HG03139 (cell line): ENCODE measurements around the gene PRR12.

Experiments used
- ATAC-seq: cut with Tn5 transposase; IDR thresholded peaks from one replicate; pipeline ENCODE4 v1.9.1; 2021; ENCODE audit not compliant: unreplicated experiment

Gene PRR12

GRCh38 chr19:49662011-49662410, 71.0 kb downstream of the PRR12 start:
- ATAC-seq = no peak

DNA sequence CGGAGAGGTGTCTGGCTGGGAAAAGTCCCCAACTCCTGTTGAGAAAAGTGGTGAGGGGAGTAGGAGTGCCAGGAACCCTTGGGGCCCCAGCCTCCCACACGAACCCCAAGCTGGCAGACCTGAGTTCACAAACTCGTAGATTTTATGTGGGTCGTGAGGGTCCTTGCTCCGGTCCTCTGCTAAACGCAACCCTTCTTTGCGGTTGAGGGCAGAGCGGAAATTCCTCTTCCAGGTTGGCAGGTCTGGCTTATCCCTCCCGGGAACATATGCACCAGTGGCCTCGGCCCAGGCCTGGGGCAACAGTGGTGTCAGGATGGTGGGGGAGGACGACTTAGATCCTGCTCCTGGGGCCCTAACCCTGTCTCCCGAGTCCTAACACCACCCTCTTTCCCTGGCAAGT, 72.2 kb downstream of the PRR12 start:
- ATAC-seq = no peak

- no peak for ATAC-seq
Measured at GRCh38 chr19:49664171-49665035, 73.4 kb downstream of the PRR12 start.

DNA sequence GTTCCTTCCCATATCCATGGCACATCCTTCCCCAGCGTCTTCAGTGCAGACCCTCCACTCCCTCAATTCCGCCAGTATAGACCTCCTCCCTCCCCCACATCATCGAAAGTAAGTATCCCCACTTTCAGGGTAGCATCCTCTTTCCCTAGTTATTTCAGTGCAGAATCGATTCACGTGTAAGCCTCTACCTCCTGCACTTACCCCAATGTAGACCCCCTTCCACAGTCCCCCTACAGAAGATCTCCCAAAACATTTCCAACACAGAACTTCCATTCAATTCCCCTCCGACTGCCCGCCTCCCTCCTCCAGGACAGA, 74.0 kb downstream of the PRR12 start:
- no peak for ATAC-seq

- peak; percentile 67 for ATAC-seq
Measured at GRCh38 chr19:49665351-49666119, 74.6 kb downstream of the PRR12 start, which contains the start of the genes BCL2L12 and IRF3. Gene BCL2L12, plus strand, starts transcription at chr19:49665933. Its CDS starts 760 bp downstream, at chr19:49666693. Gene IRF3, minus strand, starts transcription at chr19:49665857. Its CDS starts 1,019 bp downstream, at chr19:49664838.

DNA sequence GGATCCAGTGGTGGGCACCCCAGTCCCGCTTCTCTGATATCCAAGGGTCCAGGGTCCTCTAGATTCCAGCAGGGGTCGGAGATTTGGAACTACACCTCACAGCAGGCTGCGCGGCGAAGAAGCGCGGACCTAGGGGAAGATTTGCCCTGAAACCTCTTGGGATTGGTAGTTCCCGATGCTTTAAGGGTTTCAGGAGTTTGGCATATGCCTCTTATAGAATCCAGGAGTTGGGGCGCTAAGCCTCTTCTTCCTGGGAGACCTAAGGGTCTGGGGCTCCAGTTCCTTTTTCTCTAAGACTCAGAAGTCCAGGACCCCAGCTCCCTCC, 75.1 kb downstream of the PRR12 start:
- ATAC-seq = no peak

GRCh38 chr19:49667473-49667872, 76.5 kb downstream of the PRR12 start:
- no peak for ATAC-seq

GRCh38 chr19:49669516-49669915, 78.5 kb downstream of the PRR12 start:
- no peak for ATAC-seq

DNA sequence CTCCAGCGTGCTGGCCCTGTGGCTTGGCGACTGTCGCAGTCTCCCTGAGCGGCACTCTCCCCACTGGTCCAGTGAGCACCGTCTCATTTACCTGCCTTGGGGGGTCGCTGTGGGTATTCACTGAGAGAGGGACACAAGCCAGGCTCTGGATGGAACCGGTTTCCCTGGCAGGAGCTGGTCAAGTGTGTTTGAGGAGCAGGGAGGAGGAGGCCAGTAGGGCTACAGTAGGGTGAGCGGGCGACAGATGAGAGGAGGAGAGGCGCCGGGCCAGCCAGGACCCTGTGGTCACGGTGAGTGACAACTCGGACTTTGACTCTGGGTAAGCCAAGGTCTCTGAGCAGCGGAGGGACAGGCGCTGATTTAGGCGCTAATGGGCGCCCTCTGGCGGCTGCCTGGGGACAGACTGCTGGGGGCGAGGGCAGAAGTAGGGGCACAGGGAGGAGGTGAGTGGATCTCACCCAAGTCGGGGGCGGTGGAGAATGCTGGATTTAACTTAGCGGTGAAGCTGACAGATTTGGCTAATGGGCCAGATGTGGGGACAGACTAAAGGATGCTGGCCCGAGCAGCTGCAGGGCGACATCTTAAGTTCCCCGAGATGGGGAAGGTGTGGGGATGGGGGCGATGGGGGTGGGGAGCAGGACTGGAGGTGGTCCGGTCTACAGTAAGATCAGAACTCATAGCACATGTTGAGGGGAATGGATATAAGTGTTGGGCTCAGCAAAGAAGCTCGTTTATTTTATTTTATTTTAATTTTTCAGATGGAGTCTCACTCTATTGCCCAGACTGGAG, 81.3 kb downstream of the PRR12 start:
- no peak for ATAC-seq
